DND-41 (cell line): Measurements from ENCODE around the gene MYCBP2.

Experiments
- ATAC-seq: fragments of 200-7000 bp; cut with Tn5 transposase; 3 replicates; pipeline ENCODE4 v1.9.1; 2021; ENCODE audit warnings: low read depth; ENCODE audit not compliant: insufficient read depth
- DNase-seq: peaks from one replicate; pipeline ENCODE4 v3.0.0-alpha.2; 2020
- H2AFZ ChIP-seq: 2 replicates; pipeline ENCODE4 v1.6.0; 2012; ENCODE audit warnings: low read depth, low read length
- H3K27ac ChIP-seq: 2 replicates; pipeline ENCODE4 v1.5.1; 2012; ENCODE audit warnings: low read length, inconsistent platforms
- H3K27me3 ChIP-seq: fragments of 200-600 bp; sonication (generic); 2 replicates; pipeline ENCODE4 v1.6.0; 2012; ENCODE audit warnings: low read length, mild to moderate bottlenecking, inconsistent platforms; ENCODE audit not compliant: insufficient read depth, poor library complexity
- H3K36me3 ChIP-seq: 2 replicates; pipeline ENCODE4 v1.5.1; 2012; ENCODE audit warnings: low read length, inconsistent platforms; ENCODE audit not compliant: insufficient read depth
- H3K4me1 ChIP-seq: 2 replicates; pipeline ENCODE4 v1.5.1; 2012; ENCODE audit warnings: mild to moderate bottlenecking, low read length; ENCODE audit not compliant: insufficient read depth
- H3K4me2 ChIP-seq: 2 replicates; pipeline ENCODE4 v1.6.0; 2012; ENCODE audit warnings: mild to moderate bottlenecking, moderate library complexity, low read length, inconsistent platforms; ENCODE audit not compliant: insufficient read depth
- H3K4me3 ChIP-seq, 2 experiments: fragments of 200-600 bp in 1 of 2; shearing (Covaris generic) in 1 of 2; 2 replicates each; pipeline ENCODE4 v1.5.1; 2012 to 2016; ENCODE audit warnings: inconsistent platforms in 2 of 2, low read length in 2 of 2, mild to moderate bottlenecking in 2 of 2, low read depth in 1 of 2, moderate library complexity in 1 of 2
- H3K79me2 ChIP-seq: 2 replicates; pipeline ENCODE4 v1.6.0; 2012; ENCODE audit warnings: low read length, inconsistent platforms; ENCODE audit not compliant: insufficient read depth
- H3K9ac ChIP-seq: 2 replicates; pipeline ENCODE4 v1.6.0; 2012; ENCODE audit warnings: low read depth, mild to moderate bottlenecking, inconsistent platforms, low read length, moderate library complexity
- H3K9me3 ChIP-seq: 2 replicates; pipeline ENCODE4 v1.5.1; 2012; ENCODE audit warnings: low read length, moderate library complexity, mild to moderate bottlenecking, inconsistent platforms; ENCODE audit not compliant: insufficient read depth, severe bottlenecking
- H4K20me1 ChIP-seq: 2 replicates; pipeline ENCODE4 v1.6.0; 2012; ENCODE audit warnings: low read length; ENCODE audit not compliant: insufficient read depth
- EZH2 ChIP-seq: IDR thresholded peaks from 3 replicates; pipeline ENCODE4 v1.6.1; 2012; ENCODE audit warnings: borderline replicate concordance, low read depth, mild to moderate bottlenecking, moderate library complexity, low read length, inconsistent platforms; ENCODE audit not compliant: severe bottlenecking
- TF ChIP-seq, protein P1 (sequence below): IDR thresholded peaks from 2 replicates; pipeline ENCODE4 v1.5.1; 2012; ENCODE audit warnings: borderline replicate concordance, low read length, moderate library complexity, mild to moderate bottlenecking; ENCODE audit not compliant: poor library complexity, severe bottlenecking; ENCODE audit errors: extremely low read depth

MYCBP2 gene

DNA sequence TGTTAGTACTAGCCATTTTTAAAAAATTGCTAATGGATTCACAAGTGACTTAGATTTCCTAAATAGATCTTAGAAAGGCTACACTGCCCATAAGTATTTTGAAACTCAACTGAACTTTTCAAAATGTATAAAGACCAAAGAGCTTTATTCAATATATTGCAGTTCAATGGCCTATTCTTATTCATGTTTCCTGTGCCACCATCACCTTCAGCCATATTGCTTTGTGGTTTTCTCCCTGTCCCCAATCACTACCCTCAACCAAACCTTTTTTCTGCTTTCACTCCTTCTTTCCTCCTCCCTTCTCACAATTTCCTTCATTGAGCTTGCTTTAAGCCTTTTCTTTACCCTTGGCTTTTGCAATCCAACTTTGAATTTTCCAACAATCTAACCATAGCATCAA lies 100.9 kb downstream of the MYCBP2 start:
- DNase-seq (no peak), ATAC-seq (no peak)
- no peak for TF ChIP-seq EZH2
- TF ChIP-seq, protein P1, sequence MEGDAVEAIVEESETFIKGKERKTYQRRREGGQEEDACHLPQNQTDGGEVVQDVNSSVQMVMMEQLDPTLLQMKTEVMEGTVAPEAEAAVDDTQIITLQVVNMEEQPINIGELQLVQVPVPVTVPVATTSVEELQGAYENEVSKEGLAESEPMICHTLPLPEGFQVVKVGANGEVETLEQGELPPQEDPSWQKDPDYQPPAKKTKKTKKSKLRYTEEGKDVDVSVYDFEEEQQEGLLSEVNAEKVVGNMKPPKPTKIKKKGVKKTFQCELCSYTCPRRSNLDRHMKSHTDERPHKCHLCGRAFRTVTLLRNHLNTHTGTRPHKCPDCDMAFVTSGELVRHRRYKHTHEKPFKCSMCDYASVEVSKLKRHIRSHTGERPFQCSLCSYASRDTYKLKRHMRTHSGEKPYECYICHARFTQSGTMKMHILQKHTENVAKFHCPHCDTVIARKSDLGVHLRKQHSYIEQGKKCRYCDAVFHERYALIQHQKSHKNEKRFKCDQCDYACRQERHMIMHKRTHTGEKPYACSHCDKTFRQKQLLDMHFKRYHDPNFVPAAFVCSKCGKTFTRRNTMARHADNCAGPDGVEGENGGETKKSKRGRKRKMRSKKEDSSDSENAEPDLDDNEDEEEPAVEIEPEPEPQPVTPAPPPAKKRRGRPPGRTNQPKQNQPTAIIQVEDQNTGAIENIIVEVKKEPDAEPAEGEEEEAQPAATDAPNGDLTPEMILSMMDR: no peak
- no peaks in the 10 kb centered on the region for H3K79me2 ChIP-seq
- H2AFZ ChIP-seq: no peak overlapping the region
- H3K4me3 ChIP-seq: no peak overlapping the region
- no peaks in the 10 kb centered on the region for H3K27me3 ChIP-seq
- no peak overlapping the region for H3K9ac ChIP-seq
- no peaks in the 10 kb centered on the region for H3K4me1 ChIP-seq
- peaks cover 39% of the 10 kb centered on the region; the same call in 1 of the 2 replicates for H3K36me3 ChIP-seq
- no peaks in the 10 kb centered on the region for H3K9me3 ChIP-seq
- no peak overlapping the region for H3K27ac ChIP-seq
- H3K4me2 ChIP-seq: no peak overlapping the region
- H4K20me1 ChIP-seq: no peaks in the 10 kb centered on the region

DNA sequence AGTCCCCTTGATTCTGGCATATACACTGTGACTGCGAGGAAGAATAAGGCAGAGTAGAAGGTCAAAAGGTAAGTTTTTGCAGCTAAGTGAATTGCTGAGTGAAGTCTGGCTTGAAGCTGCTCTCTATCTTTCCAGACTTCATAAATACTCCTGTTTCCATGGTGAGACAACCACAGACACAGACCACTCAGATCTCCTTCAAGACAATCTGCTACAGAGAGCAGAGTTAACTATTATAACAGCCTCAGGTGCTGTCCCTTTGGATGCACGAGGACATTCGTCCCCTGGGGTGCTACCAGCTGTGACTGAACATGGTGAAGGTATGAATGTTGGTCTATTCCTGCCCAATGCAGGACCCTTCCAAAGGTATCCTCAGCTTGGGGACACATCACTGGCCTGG lies 104.0 kb downstream of the MYCBP2 start:
- ATAC-seq (no peak), DNase-seq (no peak)
- Histone ChIP-seq H3K4me2 (no peak overlapping the region), H4K20me1 (no peaks in the 10 kb centered on the region), H3K79me2 (no peaks in the 10 kb centered on the region), H2AFZ (no peak overlapping the region), H3K9me3 (no peaks in the 10 kb centered on the region), H3K4me1 (no peaks in the 10 kb centered on the region), H3K27me3 (no peaks in the 10 kb centered on the region), H3K27ac (no peak overlapping the region), H3K9ac (no peak overlapping the region), H3K36me3 (peaks cover 47% of the 10 kb centered on the region), H3K4me3 (no peak overlapping the region)
- no peak for TF ChIP-seq EZH2
- TF ChIP-seq, protein P1: no peak

DNA sequence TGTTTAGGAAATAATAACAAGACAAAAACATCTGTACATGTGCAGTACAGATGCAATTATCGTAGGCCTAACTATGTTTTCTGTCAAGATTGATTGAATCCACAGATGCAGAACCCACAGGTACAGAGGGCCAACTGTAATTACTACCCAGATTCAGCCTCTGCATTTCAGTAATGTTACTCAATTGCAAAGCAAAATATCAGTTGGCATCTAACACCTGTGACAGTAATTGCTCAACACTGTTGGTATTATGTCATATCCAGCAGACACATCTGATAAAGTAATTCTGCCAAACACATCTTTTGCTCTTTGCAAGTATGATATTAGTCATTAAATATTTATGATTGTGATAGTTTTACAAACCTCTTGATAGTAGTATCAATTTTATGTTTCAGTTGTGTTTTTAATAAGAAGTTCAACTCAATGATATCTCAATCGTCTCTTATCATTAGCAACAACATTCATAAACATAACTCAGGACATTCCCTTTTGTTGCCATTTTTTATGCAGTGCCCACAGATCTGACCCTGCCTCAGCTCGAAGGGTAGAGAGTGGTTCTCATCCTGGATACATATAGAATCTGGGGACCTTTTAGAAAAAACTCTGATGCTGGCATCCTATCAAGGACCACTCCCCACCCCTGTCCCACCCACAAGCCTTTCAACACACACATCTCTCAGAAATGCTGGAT lies 104.7 kb downstream of the MYCBP2 start:
- DNase-seq (no peak), ATAC-seq (no peak)
- Histone ChIP-seq H3K27ac (no peak overlapping the region), H3K9me3 (no peaks in the 10 kb centered on the region), H3K4me2 (no peak overlapping the region), H3K4me1 (no peaks in the 10 kb centered on the region), H3K9ac (no peak overlapping the region), H4K20me1 (no peaks in the 10 kb centered on the region; the same call in 1 of the 2 replicates), H3K4me3 (no peak overlapping the region), H2AFZ (no peak overlapping the region), H3K79me2 (no peaks in the 10 kb centered on the region), H3K36me3 (peaks cover 50% of the 10 kb centered on the region), H3K27me3 (no peaks in the 10 kb centered on the region)
- no peak for TF ChIP-seq EZH2
- TF ChIP-seq, protein P1: no peak
